ENCODE measurements around the gene NTM.

The NTM gene

GRCh38 chr11:131504199-131504949 lies 134.0 kb downstream of the NTM start:
- Histone ChIP-seq H3K9me3 (ENCODE audit: control insufficient read depth, insufficient read depth, low read depth, low read length) (no peaks in the 10 kb centered on the region), H3K4me3 (ENCODE audit: low read depth, low read length) (no peak overlapping the region), H3K4me1 (ENCODE audit: control insufficient read depth, insufficient read depth, low read length) (no peaks in the 10 kb centered on the region), H3K27ac (ENCODE audit: extremely low read depth, low read depth, low read length) (no peak overlapping the region), H3K36me3 (ENCODE audit: control insufficient read depth in 2 of 2, insufficient read depth in 1 of 2, low read length in 2 of 2) (no peaks in the 10 kb centered on the region)
- POLR2A ChIA-PET = no interaction called here
- CTCF ChIA-PET = interaction anchor here (0.6 to 1.9 kb wide), 7 partner anchors 10 to 440 kb away, joined by 3 to 10 read pairs (median 4); no protein-coding TSS in a partner anchor
- no peak for TF ChIP-seq ZNF23 (tag by site-specific recombination; IDR thresholded peaks at IDR 0.05; ENCODE audit: borderline replicate concordance)
- TF ChIP-seq ZFP41 (tag by site-specific recombination; IDR thresholded peaks at IDR 0.05; ENCODE audit: borderline replicate concordance) = no peak
- TF ChIP-seq ZNF211 (tag by site-specific recombination; IDR thresholded peaks at IDR 0.05; ENCODE audit: low read depth) = no peak

GRCh38 chr11:131506348-131506747 lies 135.9 kb downstream of the NTM start:
- ChIA-PET POLR2A (no interaction called here), CTCF (no interaction called here)
- TF ChIP-seq, protein P1, sequence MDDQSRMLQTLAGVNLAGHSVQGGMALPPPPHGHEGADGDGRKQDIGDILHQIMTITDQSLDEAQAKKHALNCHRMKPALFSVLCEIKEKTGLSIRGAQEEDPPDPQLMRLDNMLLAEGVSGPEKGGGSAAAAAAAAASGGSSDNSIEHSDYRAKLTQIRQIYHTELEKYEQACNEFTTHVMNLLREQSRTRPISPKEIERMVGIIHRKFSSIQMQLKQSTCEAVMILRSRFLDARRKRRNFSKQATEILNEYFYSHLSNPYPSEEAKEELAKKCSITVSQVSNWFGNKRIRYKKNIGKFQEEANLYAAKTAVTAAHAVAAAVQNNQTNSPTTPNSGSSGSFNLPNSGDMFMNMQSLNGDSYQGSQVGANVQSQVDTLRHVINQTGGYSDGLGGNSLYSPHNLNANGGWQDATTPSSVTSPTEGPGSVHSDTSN (CRISPR knock-in tag; IDR thresholded peaks at IDR 0.05) = no peak
- TF ChIP-seq ZNF157 (tag by site-specific recombination; IDR thresholded peaks at IDR 0.05) = no peak
- TF ChIP-seq MEIS1 (CRISPR knock-in tag; IDR thresholded peaks at IDR 0.05; ENCODE audit: borderline replicate concordance) = no peak
- Histone ChIP-seq H3K4me1 (ENCODE audit: control insufficient read depth, insufficient read depth, low read length) (no peaks in the 10 kb centered on the region), H3K27ac (ENCODE audit: extremely low read depth, low read depth, low read length) (no peak overlapping the region), H3K4me3 (ENCODE audit: low read depth, low read length) (no peak overlapping the region), H3K36me3 (ENCODE audit: control insufficient read depth in 2 of 2, insufficient read depth in 1 of 2, low read length in 2 of 2) (no peaks in the 10 kb centered on the region), H3K9me3 (ENCODE audit: control insufficient read depth, insufficient read depth, low read depth, low read length) (no peaks in the 10 kb centered on the region)

GRCh38 chr11:131510662-131511061 lies 140.2 kb downstream of the NTM start:
- H3K9me3 ChIP-seq (ENCODE audit: control insufficient read depth, insufficient read depth, low read depth, low read length) = no peaks in the 10 kb centered on the region
- no peaks in the 10 kb centered on the region for H3K4me1 ChIP-seq (ENCODE audit: control insufficient read depth, insufficient read depth, low read length)
- H3K36me3 ChIP-seq (ENCODE audit: control insufficient read depth in 2 of 2, insufficient read depth in 1 of 2, low read length in 2 of 2) = no peaks in the 10 kb centered on the region
- CTCF ChIA-PET = interaction anchor here (1.0 to 3.9 kb wide), 9 partner anchors 8 to 445 kb away, joined by 3 to 46 read pairs (median 5); no protein-coding TSS in a partner anchor
- POLR2A ChIA-PET = no interaction called here
- no peak overlapping the region for H3K4me3 ChIP-seq (ENCODE audit: low read depth, low read length)
- no peak overlapping the region for H3K27ac ChIP-seq (ENCODE audit: extremely low read depth, low read depth, low read length)
- TF ChIP-seq ZNF621 (tag by site-specific recombination; IDR thresholded peaks at IDR 0.05) (no peak), ZNF133 (tag by site-specific recombination; IDR thresholded peaks at IDR 0.05) (no peak), ZNF704 (tag by site-specific recombination; IDR thresholded peaks at IDR 0.05) (no peak), ZNF501 (tag by site-specific recombination; IDR thresholded peaks at IDR 0.05) (no peak), ZNF585B (tag by site-specific recombination; IDR thresholded peaks at IDR 0.05) (no peak)
- TF ChIP-seq, protein P2, sequence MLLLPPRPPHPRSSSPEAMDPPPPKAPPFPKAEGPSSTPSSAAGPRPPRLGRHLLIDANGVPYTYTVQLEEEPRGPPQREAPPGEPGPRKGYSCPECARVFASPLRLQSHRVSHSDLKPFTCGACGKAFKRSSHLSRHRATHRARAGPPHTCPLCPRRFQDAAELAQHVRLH (tag by site-specific recombination; IDR thresholded peaks at IDR 0.05) = no peak
- TF ChIP-seq, protein P1 (CRISPR knock-in tag; IDR thresholded peaks at IDR 0.05) = no peak

GRCh38 chr11:131511794-131512193 lies 141.4 kb downstream of the NTM start:
- POLR2A ChIA-PET = no interaction called here
- H3K36me3 ChIP-seq (ENCODE audit: control insufficient read depth in 2 of 2, insufficient read depth in 1 of 2, low read length in 2 of 2) = no peaks in the 10 kb centered on the region
- CTCF ChIA-PET = interaction anchor here (0.6 to 3.9 kb wide), 16 partner anchors 9 to 588 kb away, joined by 3 to 46 read pairs (median 4); no protein-coding TSS in a partner anchor
- no peak overlapping the region for H3K27ac ChIP-seq (ENCODE audit: extremely low read depth, low read depth, low read length)
- no peaks in the 10 kb centered on the region for H3K4me1 ChIP-seq (ENCODE audit: control insufficient read depth, insufficient read depth, low read length)
- H3K4me3 ChIP-seq (ENCODE audit: low read depth, low read length) = no peak overlapping the region
- H3K9me3 ChIP-seq (ENCODE audit: control insufficient read depth, insufficient read depth, low read depth, low read length) = no peaks in the 10 kb centered on the region
- peak; percentile 10; the same call in 1 of the 2 replicates for TF ChIP-seq ZNF654 (tag by site-specific recombination; IDR thresholded peaks at IDR 0.05; ENCODE audit: low read depth)
- no peak for TF ChIP-seq ZSCAN16 (tag by site-specific recombination; IDR thresholded peaks at IDR 0.05)

Measured in HEK293 (cell line).